GM21390 (cell line): ENCODE data around the gene DACT2.
"Not testable (repeated sequence)": the region's sequence is repeated elsewhere in the genome, so short reads cannot be mapped to it uniquely, and the experiment has no call there.

Source experiments
- ATAC-seq: cut with Tn5 transposase; IDR thresholded peaks from one replicate; pipeline ENCODE4 v1.9.1; 2021; ENCODE audit not compliant: unreplicated experiment

Gene DACT2

GRCh38 chr6:168319279-168320111, at the start of gene DACT2:
Gene DACT2 (minus strand): TSS chr6:168319777. CDS start chr6:168319633, 144 bp downstream.
- no peak for ATAC-seq

GRCh38 chr6:168368936-168369335, 49.4 kb upstream of the DACT2 start:
- no peak for ATAC-seq

GRCh38 chr6:168368066-168368820, 48.7 kb upstream of the DACT2 start:
- no peak for ATAC-seq

- ATAC-seq, result no peak
These were observed 47.7 kb upstream of the DACT2 start for GRCh38 chr6:168367285-168367751.

- ATAC-seq, result no peak
These were observed 46.9 kb upstream of the DACT2 start for GRCh38 chr6:168366473-168366872.

- ATAC-seq, result no peak
These were observed 46.0 kb upstream of the DACT2 start for GRCh38 chr6:168365422-168366165.

GRCh38 chr6:168364793-168365421, 45.3 kb upstream of the DACT2 start:
- ATAC-seq, result no peak

- no peak for ATAC-seq
These were observed 44.5 kb upstream of the DACT2 start for GRCh38 chr6:168363811-168364792.

GRCh38 chr6:168363302-168363701, 43.7 kb upstream of the DACT2 start:
- no peak for ATAC-seq

GRCh38 chr6:168362276-168362990, 42.9 kb upstream of the DACT2 start:
- no peak for ATAC-seq

GRCh38 chr6:168361766-168362165, 42.2 kb upstream of the DACT2 start:
- no peak for ATAC-seq

- no peak for ATAC-seq
These were observed 40.2 kb upstream of the DACT2 start for GRCh38 chr6:168359794-168360193.

GRCh38 chr6:168358842-168359420, 39.4 kb upstream of the DACT2 start:
- no peak for ATAC-seq

GRCh38 chr6:168356872-168357271, 37.3 kb upstream of the DACT2 start:
- ATAC-seq, result not testable (repeated sequence)

- no peak for ATAC-seq
These were observed 36.3 kb upstream of the DACT2 start for GRCh38 chr6:168355716-168356522.

- ATAC-seq, result no peak
These were observed 34.8 kb upstream of the DACT2 start for GRCh38 chr6:168354338-168354737.

- no peak for ATAC-seq
These were observed 33.5 kb upstream of the DACT2 start for GRCh38 chr6:168353041-168353440.

- ATAC-seq, result no peak
These were observed 32.5 kb upstream of the DACT2 start for GRCh38 chr6:168352096-168352495.
